ENCODE data around the gene TMA7B. TPM values are rescaled to one million over a fixed set of nuclear protein-coding genes. Genes with fewer than 3 reads are reported as not detected.

TMA7B gene
- total and polyA plus RNA-seq, 4 experiments from 2014 or later = 3.3 to 10.2 (median 9.3) TPM; not detected in 1

DNA sequence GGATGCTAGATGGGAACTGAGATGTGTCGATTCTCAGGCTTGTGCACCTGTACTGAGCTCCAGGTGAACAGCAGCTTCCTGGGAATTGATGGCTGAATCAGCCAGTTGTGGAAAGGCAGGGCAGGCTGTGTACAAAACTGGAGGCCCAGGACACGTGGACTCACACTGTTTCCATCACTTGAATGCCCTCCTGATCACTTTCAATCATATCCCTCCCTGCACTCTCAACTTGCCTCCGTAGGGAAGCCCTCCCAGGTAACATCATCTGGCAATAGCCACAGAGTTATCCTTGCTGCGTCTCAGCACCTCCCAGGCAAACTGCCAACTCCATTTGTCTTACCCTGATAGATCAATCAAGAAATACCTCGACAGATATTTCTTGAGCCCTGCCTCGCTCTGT lies 44.6 kb downstream of the TMA7B start:
- Histone ChIP-seq H3K4me3 (ENCODE audit: low read length in 2 of 2) (no peak overlapping the region), H3K36me3 (ENCODE audit: insufficient read depth, low read length) (no peaks in the 10 kb centered on the region), H3K9me3 (ENCODE audit: control insufficient read depth in 1 of 2, low read length in 2 of 2) (no peaks in the 10 kb centered on the region), H3K4me1 (ENCODE audit: insufficient read depth, low read length) (peaks cover 4% of the 10 kb centered on the region), H3K27ac (ENCODE audit: low read depth, low read length) (no peak overlapping the region), H3K27me3 (ENCODE audit: insufficient read depth, low read length) (peaks cover 5% of the 10 kb centered on the region)
- no peaks in the 10 kb centered on the region for H3K9me3 Mint-ChIP-seq
- no peak overlapping the region for H3K27ac Mint-ChIP-seq
- no peak for DNase-seq
- peaks cover 2 to 8% (median 6%) of the 10 kb centered on the region in 4 donors for H3K4me1 Mint-ChIP-seq
- H3K27me3 Mint-ChIP-seq = peaks cover 8 to 23% of the 10 kb centered on the region in 2 donors
- intact Hi-C loops (cut with micrococcal nuclease) = no loop called here
- no peak overlapping the region for H3K4me3 Mint-ChIP-seq
- ChIA-PET CTCF (ENCODE audit: partially characterized antibody) (interaction anchor here (2.2 kb wide), 1 partner anchor 20 kb away, joined by 8 read pairs; no protein-coding TSS in a partner anchor), POLR2A (ENCODE audit: partially characterized antibody) (no interaction called here)
- H3K36me3 Mint-ChIP-seq = no peaks in the 10 kb centered on the region

DNA sequence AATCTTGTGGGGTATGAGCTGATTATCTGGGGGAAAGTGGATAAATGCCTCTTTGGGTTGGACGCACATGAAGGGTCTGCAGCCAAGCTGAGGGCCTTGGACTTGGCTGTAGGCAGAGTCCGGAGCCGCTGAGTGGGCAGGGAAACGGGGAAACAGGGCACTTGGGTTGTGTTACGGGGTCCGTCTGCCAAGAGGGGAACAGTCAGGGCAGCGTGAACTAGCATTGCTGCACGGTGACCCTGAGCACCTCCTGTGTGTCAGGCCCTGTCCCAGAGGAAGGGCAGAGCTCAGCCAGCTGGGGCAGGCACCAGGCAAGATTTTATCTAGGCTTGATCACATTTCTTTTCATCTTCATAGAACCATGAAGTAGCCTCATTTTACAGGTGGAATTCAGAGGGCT lies 46.4 kb downstream of the TMA7B start:
- Histone ChIP-seq H3K9me3 (ENCODE audit: control insufficient read depth in 1 of 2, low read length in 2 of 2) (no peaks in the 10 kb centered on the region), H3K36me3 (ENCODE audit: insufficient read depth, low read length) (no peaks in the 10 kb centered on the region), H3K4me1 (ENCODE audit: insufficient read depth, low read length) (peaks cover 10% of the 10 kb centered on the region), H3K4me3 (ENCODE audit: low read length in 2 of 2) (no peak overlapping the region), H3K27ac (ENCODE audit: low read depth, low read length) (no peak overlapping the region), H3K27me3 (ENCODE audit: insufficient read depth, low read length) (peaks cover 5% of the 10 kb centered on the region)
- Mint-ChIP-seq H3K27ac (no peak overlapping the region), H3K27me3 (peaks cover 7 to 25% of the 10 kb centered on the region in 2 donors), H3K4me3 (no peak overlapping the region), H3K4me1 (peaks cover 2 to 13% (median 12%) of the 10 kb centered on the region in 4 donors), H3K36me3 (no peaks in the 10 kb centered on the region), H3K9me3 (no peaks in the 10 kb centered on the region)
- ChIA-PET POLR2A (ENCODE audit: partially characterized antibody) (no interaction called here), CTCF (ENCODE audit: partially characterized antibody) (no interaction called here)
- no peak for DNase-seq
- intact Hi-C loops (cut with micrococcal nuclease) = no loop called here

GRCh38 chr22:40007853-40008710 lies 47.9 kb downstream of the TMA7B start:
- Mint-ChIP-seq H3K36me3 (no peaks in the 10 kb centered on the region), H3K9me3 (no peaks in the 10 kb centered on the region), H3K27me3 (peaks cover 9 to 31% of the 10 kb centered on the region in 2 donors), H3K27ac (no peak overlapping the region), H3K4me3 (no peak overlapping the region), H3K4me1 (peaks cover 2 to 13% (median 12%) of the 10 kb centered on the region in 4 donors)
- H3K27me3 ChIP-seq (ENCODE audit: insufficient read depth, low read length) = peaks cover 5% of the 10 kb centered on the region
- H3K36me3 ChIP-seq (ENCODE audit: insufficient read depth, low read length) = no peaks in the 10 kb centered on the region
- H3K4me1 ChIP-seq (ENCODE audit: insufficient read depth, low read length) = peaks cover 10% of the 10 kb centered on the region
- ChIA-PET CTCF (ENCODE audit: partially characterized antibody) (interaction anchor here (1.2 kb wide), 1 partner anchor 13 kb away, joined by 3 read pairs; no protein-coding TSS in a partner anchor), POLR2A (ENCODE audit: partially characterized antibody) (no interaction called here)
- DNase-seq = no peak
- H3K9me3 ChIP-seq (ENCODE audit: control insufficient read depth in 1 of 2, low read length in 2 of 2) = no peaks in the 10 kb centered on the region
- H3K4me3 ChIP-seq (ENCODE audit: low read length in 2 of 2) = no peak overlapping the region
- intact Hi-C loops (cut with micrococcal nuclease) = no loop called here
- H3K27ac ChIP-seq (ENCODE audit: low read depth, low read length) = no peak overlapping the region

- Histone ChIP-seq H3K27ac (ENCODE audit: low read depth, low read length) (no peak overlapping the region), H3K9me3 (ENCODE audit: control insufficient read depth in 1 of 2, low read length in 2 of 2) (no peaks in the 10 kb centered on the region), H3K27me3 (ENCODE audit: insufficient read depth, low read length) (peaks cover 5% of the 10 kb centered on the region), H3K36me3 (ENCODE audit: insufficient read depth, low read length) (no peaks in the 10 kb centered on the region), H3K4me1 (ENCODE audit: insufficient read depth, low read length) (peaks cover 10% of the 10 kb centered on the region), H3K4me3 (ENCODE audit: low read length in 2 of 2) (no peak overlapping the region)
- Mint-ChIP-seq H3K36me3 (no peaks in the 10 kb centered on the region), H3K4me1 (peaks cover 2 to 13% (median 12%) of the 10 kb centered on the region in 4 donors), H3K4me3 (no peak overlapping the region), H3K27me3 (peaks cover 9 to 34% of the 10 kb centered on the region in 2 donors), H3K27ac (no peak overlapping the region), H3K9me3 (no peaks in the 10 kb centered on the region)
- POLR2A ChIA-PET (ENCODE audit: partially characterized antibody) = no interaction called here
- CTCF ChIA-PET (ENCODE audit: partially characterized antibody) = interaction anchor here (0.9 to 1.2 kb wide), 2 partner anchors 12 to 27 kb away, joined by 3 read pairs; no protein-coding TSS in a partner anchor
- intact Hi-C loops (cut with micrococcal nuclease) = no loop called here
- no peak for DNase-seq
Measured at GRCh38 chr22:40008726-40009291, 48.6 kb downstream of the TMA7B start.

DNA sequence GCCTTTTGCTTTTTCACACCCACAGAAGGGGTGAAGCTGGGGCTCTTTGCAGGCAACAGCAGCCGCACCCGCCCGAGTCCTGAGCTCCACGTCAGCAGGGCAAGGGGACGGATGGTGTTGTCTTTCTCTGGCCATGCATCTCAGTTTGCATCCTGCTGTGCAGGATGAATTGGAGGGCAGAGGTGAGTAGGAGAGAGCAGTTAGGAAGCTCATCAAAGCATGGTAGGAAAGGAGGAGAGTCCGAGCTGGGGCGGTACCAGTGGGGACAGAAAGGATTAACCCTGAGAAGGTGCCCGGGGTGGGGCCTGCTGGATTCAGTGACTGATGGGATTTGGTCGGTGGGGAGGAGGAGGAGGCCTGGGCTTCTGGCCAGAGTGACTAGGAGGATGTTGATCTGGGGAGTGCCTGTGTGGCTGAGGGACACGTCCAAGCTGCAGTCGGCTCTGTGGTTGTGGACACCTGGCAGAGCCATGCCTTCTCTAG lies 49.1 kb downstream of the TMA7B start:
- ChIA-PET POLR2A (ENCODE audit: partially characterized antibody) (interaction anchor here (1.6 kb wide), 1 partner anchor 31 kb away, joined by 3 read pairs; no protein-coding TSS in a partner anchor), CTCF (ENCODE audit: partially characterized antibody) (interaction anchor here (0.5 to 2.3 kb wide), 3 partner anchors 15 to 53 kb away, joined by 3 to 17 read pairs (median 3); no protein-coding TSS in a partner anchor)
- H3K4me1 Mint-ChIP-seq = peaks cover 2 to 13% (median 12%) of the 10 kb centered on the region in 4 donors
- peaks cover 5% of the 10 kb centered on the region for H3K27me3 ChIP-seq (ENCODE audit: insufficient read depth, low read length)
- H3K27ac Mint-ChIP-seq = peak overlapping the region in 1 of 7 donors; percentile 36
- DNase-seq = no peak
- intact Hi-C loops (cut with micrococcal nuclease) = no loop called here
- H3K27me3 Mint-ChIP-seq = peaks cover 9 to 34% of the 10 kb centered on the region in 2 donors
- no peak overlapping the region for H3K4me3 ChIP-seq (ENCODE audit: low read length in 2 of 2)
- peak overlapping the region in 2 of 8 donors; percentile 23 to 62 for H3K4me3 Mint-ChIP-seq
- no peak overlapping the region for H3K27ac ChIP-seq (ENCODE audit: low read depth, low read length)
- no peaks in the 10 kb centered on the region for H3K9me3 ChIP-seq (ENCODE audit: control insufficient read depth in 1 of 2, low read length in 2 of 2)
- H3K36me3 Mint-ChIP-seq = no peaks in the 10 kb centered on the region
- peaks cover 10% of the 10 kb centered on the region for H3K4me1 ChIP-seq (ENCODE audit: insufficient read depth, low read length)
- H3K36me3 ChIP-seq (ENCODE audit: insufficient read depth, low read length) = no peaks in the 10 kb centered on the region
- H3K9me3 Mint-ChIP-seq = no peaks in the 10 kb centered on the region

DNA sequence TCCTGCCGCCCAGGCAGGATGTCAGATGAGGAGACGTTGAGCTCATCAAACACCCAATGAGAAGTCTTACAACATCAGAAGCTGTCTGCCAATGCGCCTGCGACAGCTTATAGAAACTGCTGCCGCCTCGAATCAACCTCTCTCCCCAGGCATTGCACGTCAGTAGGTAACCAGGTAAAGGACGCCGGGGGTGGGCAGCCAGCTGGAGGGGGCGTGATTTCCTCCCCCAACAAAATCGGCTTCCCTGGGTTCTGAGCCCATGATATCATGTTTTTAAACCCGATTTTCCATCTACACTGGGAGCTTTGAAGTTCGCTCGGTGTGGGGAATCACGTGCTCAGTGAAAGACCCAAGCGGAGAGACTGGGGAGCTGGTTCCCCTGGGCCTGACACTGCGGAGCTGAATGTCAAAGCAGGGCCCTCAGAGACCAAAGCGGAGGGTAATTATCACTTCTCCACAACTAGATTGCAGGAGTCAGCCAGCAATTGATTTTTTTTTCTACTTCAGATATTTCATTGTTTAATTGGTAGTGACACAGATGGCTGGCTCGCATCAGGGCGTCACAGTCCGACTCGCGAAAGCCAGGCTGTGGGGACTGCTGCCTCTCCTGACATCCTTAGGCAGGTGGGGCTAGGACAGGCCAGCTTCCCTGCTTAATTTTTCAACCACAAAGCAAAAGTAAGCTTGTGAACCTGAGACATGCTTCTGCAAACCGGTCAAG lies 49.9 kb downstream of the TMA7B start:
- Histone ChIP-seq H3K36me3 (ENCODE audit: insufficient read depth, low read length) (no peaks in the 10 kb centered on the region), H3K9me3 (ENCODE audit: control insufficient read depth in 1 of 2, low read length in 2 of 2) (no peaks in the 10 kb centered on the region), H3K27me3 (ENCODE audit: insufficient read depth, low read length) (peaks cover 5% of the 10 kb centered on the region), H3K4me1 (ENCODE audit: insufficient read depth, low read length) (peaks cover 10% of the 10 kb centered on the region), H3K27ac (ENCODE audit: low read depth, low read length) (no peak overlapping the region), H3K4me3 (ENCODE audit: low read length in 2 of 2) (peak overlapping the region in 1 of 2 donors; percentile 5)
- Mint-ChIP-seq H3K4me1 (peaks cover 2 to 13% (median 12%) of the 10 kb centered on the region in 4 donors), H3K9me3 (no peaks in the 10 kb centered on the region), H3K27me3 (peaks cover 9 to 34% of the 10 kb centered on the region in 2 donors), H3K27ac (peak overlapping the region in 5 of 7 donors; percentile 36 to 63 (median 42)), H3K36me3 (no peaks in the 10 kb centered on the region), H3K4me3 (peak overlapping the region; percentile 35 to 71 (median 58))
- ChIA-PET POLR2A (ENCODE audit: partially characterized antibody) (interaction anchor here (0.6 to 1.6 kb wide), 2 partner anchors 32 to 867 kb away, joined by 3 read pairs; no protein-coding TSS in a partner anchor), CTCF (ENCODE audit: partially characterized antibody) (interaction anchor here (0.5 to 2.3 kb wide), 4 partner anchors 14 to 476 kb away, joined by 3 to 17 read pairs (median 3); no protein-coding TSS in a partner anchor)
- intact Hi-C loops (cut with micrococcal nuclease) = no loop called here
- DNase-seq = peak in 3 of 5 donors; percentile 30 to 53 (median 44)

Measured in CD4-positive, alpha-beta memory T cell (primary cell).